ENCODE results near the gene SMIM27.

Gene SMIM27

DNA sequence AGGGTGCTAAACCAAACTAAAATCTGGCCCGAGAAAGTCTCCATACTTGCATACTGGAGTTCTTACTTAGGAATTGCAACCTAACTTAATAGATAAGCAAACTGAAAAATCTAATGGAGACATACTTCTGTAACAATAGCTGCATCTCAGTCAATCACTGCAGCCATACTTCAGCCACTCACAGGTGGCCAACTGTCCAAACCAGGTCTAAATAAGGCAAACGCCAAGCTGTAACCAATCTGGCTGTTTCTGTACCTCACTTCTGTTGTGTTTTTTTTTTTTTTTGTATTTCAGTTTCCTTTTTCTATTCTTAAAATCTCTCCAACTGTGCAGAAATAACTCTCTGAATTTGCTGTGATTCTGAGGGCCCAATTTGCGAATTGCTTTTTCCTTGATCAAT is 25.2 kb downstream of the SMIM27 start:
- H3K27ac ChIP-seq (ENCODE audit: insufficient read depth, low read length, poor library complexity, severe bottlenecking) = no peak overlapping the region
- no peaks in the 10 kb centered on the region for H3K27me3 ChIP-seq (replicated peaks; ENCODE audit: control insufficient read depth, insufficient read depth, low read length, poor library complexity, severe bottlenecking)
- no peak for DNase-seq
- no peaks in the 10 kb centered on the region for H3K36me3 ChIP-seq (ENCODE audit: control insufficient read depth, insufficient read depth, low read length)
- H3K4me3 ChIP-seq (ENCODE audit: insufficient read depth, low read depth, low read length, poor library complexity, severe bottlenecking) = no peak overlapping the region
- no peaks in the 10 kb centered on the region for H3K9me3 ChIP-seq (ENCODE audit: control insufficient read depth, low read length)
- H3K4me1 ChIP-seq (ENCODE audit: control insufficient read depth, insufficient read depth, low read length, poor library complexity, severe bottlenecking) = no peaks in the 10 kb centered on the region

DNA sequence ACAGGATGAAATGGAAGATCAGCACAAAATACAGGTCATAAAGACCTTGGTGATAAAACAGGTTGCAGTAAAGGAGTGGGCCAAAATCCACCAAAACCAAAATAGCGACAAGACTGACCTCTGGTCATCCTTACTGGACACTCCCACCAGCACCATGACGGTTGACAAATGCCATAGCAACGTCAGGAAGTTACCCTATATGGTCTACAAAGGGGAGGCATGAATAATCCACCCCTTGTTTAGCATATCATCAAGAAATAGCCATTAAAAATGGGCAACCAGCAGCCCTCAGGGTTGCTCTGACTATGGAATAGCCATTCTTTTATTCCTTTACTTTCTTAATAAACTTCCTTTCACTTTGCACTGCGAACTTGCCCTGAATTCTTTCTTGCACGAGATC is 26.8 kb downstream of the SMIM27 start:
- Histone ChIP-seq H3K4me3 (ENCODE audit: insufficient read depth, low read depth, low read length, poor library complexity, severe bottlenecking) (no peak overlapping the region), H3K36me3 (ENCODE audit: control insufficient read depth, insufficient read depth, low read length) (no peaks in the 10 kb centered on the region), H3K27ac (ENCODE audit: insufficient read depth, low read length, poor library complexity, severe bottlenecking) (no peak overlapping the region), H3K4me1 (ENCODE audit: control insufficient read depth, insufficient read depth, low read length, poor library complexity, severe bottlenecking) (no peaks in the 10 kb centered on the region), H3K27me3 (replicated peaks; ENCODE audit: control insufficient read depth, insufficient read depth, low read length, poor library complexity, severe bottlenecking) (no peaks in the 10 kb centered on the region), H3K9me3 (ENCODE audit: control insufficient read depth, low read length) (no peaks in the 10 kb centered on the region)
- DNase-seq = no peak

DNA sequence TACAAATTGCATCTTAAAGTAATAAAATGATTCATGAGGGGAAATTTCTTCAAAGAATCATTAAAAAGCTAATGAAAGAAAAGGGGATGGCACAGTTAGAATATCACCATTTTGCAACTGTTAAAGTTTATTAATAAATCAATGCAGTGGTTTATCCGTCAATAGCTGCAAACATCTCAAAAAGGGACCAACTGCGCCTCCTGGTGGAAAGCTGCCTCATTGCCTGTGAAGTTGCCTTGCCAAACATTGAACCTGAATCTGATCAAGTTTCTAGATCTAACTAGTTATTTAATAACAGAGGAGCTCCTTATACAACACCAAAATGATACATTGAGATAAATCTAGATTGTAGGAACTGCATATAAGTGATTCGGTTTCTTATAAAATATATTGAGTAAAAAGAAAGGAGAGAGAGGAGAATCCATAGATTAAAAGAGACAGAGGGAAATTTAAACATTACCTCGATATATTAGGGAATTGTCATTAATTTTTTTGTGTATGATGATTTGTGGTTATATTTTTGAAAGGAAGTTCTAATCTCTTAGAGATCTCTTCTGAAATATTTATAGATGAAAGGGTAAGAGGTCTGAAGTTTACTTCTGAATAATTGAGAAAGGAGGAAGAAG is 27.7 kb downstream of the SMIM27 start:
- Histone ChIP-seq H3K27ac (ENCODE audit: insufficient read depth, low read length, poor library complexity, severe bottlenecking) (no peak overlapping the region), H3K27me3 (replicated peaks; ENCODE audit: control insufficient read depth, insufficient read depth, low read length, poor library complexity, severe bottlenecking) (no peaks in the 10 kb centered on the region), H3K4me3 (ENCODE audit: insufficient read depth, low read depth, low read length, poor library complexity, severe bottlenecking) (no peak overlapping the region), H3K4me1 (ENCODE audit: control insufficient read depth, insufficient read depth, low read length, poor library complexity, severe bottlenecking) (no peaks in the 10 kb centered on the region), H3K9me3 (ENCODE audit: control insufficient read depth, low read length) (no peaks in the 10 kb centered on the region), H3K36me3 (ENCODE audit: control insufficient read depth, insufficient read depth, low read length) (no peaks in the 10 kb centered on the region)
- peak; percentile 57 to 70 (median 60) for DNase-seq

DNA sequence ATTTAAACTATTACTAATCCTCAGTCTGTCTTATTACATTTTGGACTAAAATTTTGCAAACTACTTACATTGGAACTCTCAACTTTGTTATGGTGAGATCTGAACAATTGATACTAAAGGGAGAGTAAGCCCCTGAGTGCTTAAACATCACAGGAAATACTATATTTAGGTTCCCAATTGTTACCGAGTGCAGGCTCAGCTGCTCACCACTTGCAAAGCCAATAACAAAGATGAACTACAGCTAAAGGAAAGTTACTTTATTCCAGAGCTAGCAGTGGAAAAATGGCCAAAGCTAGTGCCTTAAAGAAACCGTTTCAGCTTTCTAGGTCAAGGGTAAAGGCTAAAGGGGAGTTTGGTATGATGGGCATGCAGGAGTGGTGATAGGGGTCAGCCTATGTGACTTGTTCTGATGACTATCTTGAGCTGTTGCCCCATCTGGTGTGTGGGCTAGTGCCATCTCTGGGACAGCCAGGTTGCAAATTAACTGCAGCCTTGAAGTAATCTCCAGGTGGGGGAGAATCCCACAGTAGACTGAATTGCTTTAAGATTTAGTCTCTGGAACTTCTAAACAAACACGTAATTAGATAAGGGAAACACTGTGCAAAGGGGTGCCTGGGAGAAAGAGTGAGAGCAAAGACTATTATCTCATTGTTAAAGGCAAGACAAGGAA is 28.6 kb downstream of the SMIM27 start:
- Histone ChIP-seq H3K27ac (ENCODE audit: insufficient read depth, low read length, poor library complexity, severe bottlenecking) (no peak overlapping the region), H3K4me3 (ENCODE audit: insufficient read depth, low read depth, low read length, poor library complexity, severe bottlenecking) (no peak overlapping the region), H3K27me3 (replicated peaks; ENCODE audit: control insufficient read depth, insufficient read depth, low read length, poor library complexity, severe bottlenecking) (no peaks in the 10 kb centered on the region), H3K36me3 (ENCODE audit: control insufficient read depth, insufficient read depth, low read length) (no peaks in the 10 kb centered on the region), H3K9me3 (ENCODE audit: control insufficient read depth, low read length) (no peaks in the 10 kb centered on the region), H3K4me1 (ENCODE audit: control insufficient read depth, insufficient read depth, low read length, poor library complexity, severe bottlenecking) (no peaks in the 10 kb centered on the region)
- DNase-seq = no peak

DNA sequence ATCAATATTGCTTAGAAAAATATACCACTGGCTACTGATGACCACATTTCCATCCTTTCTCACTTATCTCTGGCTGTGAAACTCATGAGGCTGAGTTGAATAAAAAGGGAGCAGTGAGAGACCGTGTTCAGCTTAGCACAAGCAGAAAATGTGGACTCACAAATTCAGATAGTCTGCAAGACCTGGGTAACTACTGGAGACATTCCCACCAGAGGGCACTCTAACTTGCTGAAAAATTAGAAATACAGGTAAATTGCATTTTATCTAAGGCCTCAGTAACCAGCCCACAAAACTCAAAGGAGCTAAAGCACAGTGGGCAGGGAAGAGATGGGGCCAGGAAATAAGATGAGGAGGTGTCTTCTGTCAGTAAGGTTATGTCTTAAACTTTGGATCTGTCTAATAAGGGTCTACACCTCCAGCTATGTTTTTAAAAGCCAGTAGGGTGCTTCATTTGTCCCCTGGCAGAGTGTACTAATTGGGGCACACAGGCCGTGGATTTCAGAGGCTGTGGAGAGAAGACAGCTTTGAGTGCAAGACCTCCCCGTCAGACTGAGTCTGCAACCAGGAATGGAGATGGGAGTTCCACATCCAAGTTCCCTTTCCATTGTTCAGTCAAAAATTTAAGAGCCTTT is 29.5 kb downstream of the SMIM27 start:
- Histone ChIP-seq H3K9me3 (ENCODE audit: control insufficient read depth, low read length) (no peaks in the 10 kb centered on the region), H3K36me3 (ENCODE audit: control insufficient read depth, insufficient read depth, low read length) (no peaks in the 10 kb centered on the region), H3K27ac (ENCODE audit: insufficient read depth, low read length, poor library complexity, severe bottlenecking) (no peak overlapping the region), H3K4me1 (ENCODE audit: control insufficient read depth, insufficient read depth, low read length, poor library complexity, severe bottlenecking) (no peaks in the 10 kb centered on the region), H3K27me3 (replicated peaks; ENCODE audit: control insufficient read depth, insufficient read depth, low read length, poor library complexity, severe bottlenecking) (no peaks in the 10 kb centered on the region), H3K4me3 (ENCODE audit: insufficient read depth, low read depth, low read length, poor library complexity, severe bottlenecking) (no peak overlapping the region)
- no peak for DNase-seq

DNA sequence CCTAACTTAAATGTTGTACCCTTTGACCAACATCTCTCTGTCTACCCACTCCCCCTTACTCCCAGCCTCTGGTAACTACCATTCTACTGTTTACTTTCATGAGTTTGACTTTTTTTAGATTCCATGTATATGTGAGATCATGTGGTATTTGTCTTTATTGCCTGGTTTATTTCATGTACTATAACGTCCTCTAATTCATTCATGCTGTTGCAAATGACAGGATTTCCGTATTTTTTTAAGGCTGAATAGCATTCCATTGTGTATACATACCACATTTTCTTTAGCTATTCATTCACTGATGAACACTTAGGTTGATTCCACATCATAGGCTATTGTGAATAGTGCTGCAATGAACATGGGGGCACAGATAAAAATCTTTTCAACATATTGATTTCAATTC is 32.7 kb downstream of the SMIM27 start:
- H3K27me3 ChIP-seq (replicated peaks; ENCODE audit: control insufficient read depth, insufficient read depth, low read length, poor library complexity, severe bottlenecking) = no peaks in the 10 kb centered on the region
- no peak overlapping the region for H3K4me3 ChIP-seq (ENCODE audit: insufficient read depth, low read depth, low read length, poor library complexity, severe bottlenecking)
- no peaks in the 10 kb centered on the region for H3K9me3 ChIP-seq (ENCODE audit: control insufficient read depth, low read length)
- no peaks in the 10 kb centered on the region for H3K4me1 ChIP-seq (ENCODE audit: control insufficient read depth, insufficient read depth, low read length, poor library complexity, severe bottlenecking)
- no peaks in the 10 kb centered on the region for H3K36me3 ChIP-seq (ENCODE audit: control insufficient read depth, insufficient read depth, low read length)
- no peak for DNase-seq
- H3K27ac ChIP-seq (ENCODE audit: insufficient read depth, low read length, poor library complexity, severe bottlenecking) = no peak overlapping the region

DNA sequence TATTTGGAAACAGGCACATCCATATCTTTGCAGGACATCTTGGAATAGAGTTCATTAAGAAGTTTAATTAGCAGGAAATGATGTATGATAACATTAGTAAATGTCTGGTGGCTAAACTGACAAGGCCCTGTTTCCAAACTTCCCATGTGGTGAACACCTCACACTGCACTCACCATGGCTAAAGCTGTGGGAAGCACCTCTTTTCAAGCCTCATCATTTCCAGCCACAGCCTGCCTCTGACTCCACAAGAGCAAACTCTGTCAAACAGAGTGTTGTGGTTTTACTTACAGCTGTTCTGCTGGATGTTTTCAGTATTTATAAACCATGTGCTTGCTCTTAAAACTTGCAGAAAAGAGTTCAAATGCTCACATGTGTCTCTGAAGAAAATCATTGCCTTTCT is 35.8 kb downstream of the SMIM27 start:
- H3K27me3 ChIP-seq (replicated peaks; ENCODE audit: control insufficient read depth, insufficient read depth, low read length, poor library complexity, severe bottlenecking) = no peaks in the 10 kb centered on the region
- H3K9me3 ChIP-seq (ENCODE audit: control insufficient read depth, low read length) = no peaks in the 10 kb centered on the region
- H3K36me3 ChIP-seq (ENCODE audit: control insufficient read depth, insufficient read depth, low read length) = no peaks in the 10 kb centered on the region
- H3K4me1 ChIP-seq (ENCODE audit: control insufficient read depth, insufficient read depth, low read length, poor library complexity, severe bottlenecking) = no peaks in the 10 kb centered on the region
- no peak for DNase-seq
- no peak overlapping the region for H3K4me3 ChIP-seq (ENCODE audit: insufficient read depth, low read depth, low read length, poor library complexity, severe bottlenecking)
- H3K27ac ChIP-seq (ENCODE audit: insufficient read depth, low read length, poor library complexity, severe bottlenecking) = no peak overlapping the region

DNA sequence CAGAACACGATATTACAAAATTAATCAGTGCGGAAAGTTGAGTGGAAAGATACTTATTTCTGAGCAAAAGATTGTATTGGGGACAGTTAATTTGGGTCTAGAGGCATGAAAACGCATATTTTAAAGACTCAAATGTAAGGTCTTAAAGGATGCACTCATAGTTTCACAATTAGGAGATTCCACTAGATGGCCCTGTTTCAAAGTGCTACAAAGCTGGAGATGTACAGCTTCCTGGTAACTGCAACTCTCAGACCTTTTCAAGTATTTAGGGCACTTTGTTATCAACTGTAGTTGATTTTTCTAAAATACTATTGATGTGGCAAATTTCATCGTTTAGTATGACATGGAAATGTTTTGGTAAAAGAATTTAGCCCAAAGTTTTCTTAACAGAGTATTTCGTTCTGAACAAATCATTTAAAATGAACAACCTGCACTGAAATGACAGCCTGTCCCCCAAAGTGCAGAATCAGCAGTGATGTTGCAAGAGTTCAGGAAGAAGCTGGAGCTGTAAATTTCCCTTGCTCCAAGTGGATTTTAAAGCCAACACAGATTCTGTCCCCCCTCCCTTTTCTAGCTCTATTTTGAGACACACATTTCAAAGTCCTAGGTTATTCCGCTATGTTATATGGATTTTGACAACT is 37.1 kb downstream of the SMIM27 start:
- no peak for DNase-seq
- H3K9me3 ChIP-seq (ENCODE audit: control insufficient read depth, low read length) = no peaks in the 10 kb centered on the region
- no peak overlapping the region for H3K27ac ChIP-seq (ENCODE audit: insufficient read depth, low read length, poor library complexity, severe bottlenecking)
- no peaks in the 10 kb centered on the region for H3K36me3 ChIP-seq (ENCODE audit: control insufficient read depth, insufficient read depth, low read length)
- no peaks in the 10 kb centered on the region for H3K27me3 ChIP-seq (replicated peaks; ENCODE audit: control insufficient read depth, insufficient read depth, low read length, poor library complexity, severe bottlenecking)
- no peak overlapping the region for H3K4me3 ChIP-seq (ENCODE audit: insufficient read depth, low read depth, low read length, poor library complexity, severe bottlenecking)
- no peaks in the 10 kb centered on the region for H3K4me1 ChIP-seq (ENCODE audit: control insufficient read depth, insufficient read depth, low read length, poor library complexity, severe bottlenecking)

DNA sequence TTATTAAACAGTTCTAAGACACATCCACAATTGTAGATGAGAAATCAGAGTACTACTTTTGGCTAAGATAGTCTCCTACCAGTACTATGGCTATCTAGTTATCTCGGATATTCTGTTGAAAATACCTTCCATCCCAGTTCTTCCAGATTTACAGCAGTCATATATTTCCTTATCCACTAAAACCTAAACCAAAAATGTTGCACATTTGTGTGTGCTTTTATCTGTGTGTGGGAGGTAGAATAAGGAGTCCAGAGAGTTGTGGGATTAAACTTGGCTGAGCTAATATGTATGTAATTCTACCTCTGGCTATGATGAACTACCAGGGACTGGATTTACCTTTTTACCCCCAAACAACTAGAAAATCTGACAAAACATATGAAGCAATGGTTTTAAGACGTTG is 38.3 kb downstream of the SMIM27 start:
- DNase-seq = no peak
- no peak overlapping the region for H3K4me3 ChIP-seq (ENCODE audit: insufficient read depth, low read depth, low read length, poor library complexity, severe bottlenecking)
- no peaks in the 10 kb centered on the region for H3K27me3 ChIP-seq (replicated peaks; ENCODE audit: control insufficient read depth, insufficient read depth, low read length, poor library complexity, severe bottlenecking)
- no peaks in the 10 kb centered on the region for H3K4me1 ChIP-seq (ENCODE audit: control insufficient read depth, insufficient read depth, low read length, poor library complexity, severe bottlenecking)
- H3K9me3 ChIP-seq (ENCODE audit: control insufficient read depth, low read length) = no peaks in the 10 kb centered on the region
- H3K36me3 ChIP-seq (ENCODE audit: control insufficient read depth, insufficient read depth, low read length) = no peaks in the 10 kb centered on the region
- no peak overlapping the region for H3K27ac ChIP-seq (ENCODE audit: insufficient read depth, low read length, poor library complexity, severe bottlenecking)

DNA sequence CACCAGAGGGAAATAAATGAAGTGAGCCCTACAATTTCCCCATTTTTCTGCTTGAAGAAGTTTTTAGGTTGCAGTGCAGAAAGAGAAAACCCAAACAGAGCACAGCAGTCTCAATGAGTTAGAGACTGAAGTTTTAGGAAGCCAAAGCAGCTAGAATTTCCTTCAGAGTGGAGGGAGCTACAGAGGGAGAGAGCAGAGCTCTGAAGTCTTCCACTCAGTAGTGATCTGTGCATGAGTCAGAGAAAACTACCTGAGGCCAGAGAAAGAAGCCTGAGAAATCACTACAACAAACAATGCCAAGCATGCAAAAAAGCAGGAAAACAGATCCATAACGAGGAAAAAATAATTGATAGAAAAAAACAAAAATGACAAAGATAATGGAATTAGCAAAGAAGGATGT is 38.8 kb downstream of the SMIM27 start:
- Histone ChIP-seq H3K9me3 (ENCODE audit: control insufficient read depth, low read length) (no peaks in the 10 kb centered on the region), H3K27me3 (replicated peaks; ENCODE audit: control insufficient read depth, insufficient read depth, low read length, poor library complexity, severe bottlenecking) (no peaks in the 10 kb centered on the region), H3K4me3 (ENCODE audit: insufficient read depth, low read depth, low read length, poor library complexity, severe bottlenecking) (no peak overlapping the region), H3K36me3 (ENCODE audit: control insufficient read depth, insufficient read depth, low read length) (no peaks in the 10 kb centered on the region), H3K4me1 (ENCODE audit: control insufficient read depth, insufficient read depth, low read length, poor library complexity, severe bottlenecking) (no peaks in the 10 kb centered on the region), H3K27ac (ENCODE audit: insufficient read depth, low read length, poor library complexity, severe bottlenecking) (no peak overlapping the region)
- no peak for DNase-seq
